ENCODE measurements around the gene TMEM72. TPM values are rescaled to one million over a fixed set of nuclear protein-coding genes. Genes with fewer than 3 reads are reported as not detected.
A peak's percentile ranks its signal among the peaks of the same experiment; 100 is the strongest.

The TMEM72 gene
- total RNA-seq, 1 experiment from 2014 or later: not detected

DNA sequence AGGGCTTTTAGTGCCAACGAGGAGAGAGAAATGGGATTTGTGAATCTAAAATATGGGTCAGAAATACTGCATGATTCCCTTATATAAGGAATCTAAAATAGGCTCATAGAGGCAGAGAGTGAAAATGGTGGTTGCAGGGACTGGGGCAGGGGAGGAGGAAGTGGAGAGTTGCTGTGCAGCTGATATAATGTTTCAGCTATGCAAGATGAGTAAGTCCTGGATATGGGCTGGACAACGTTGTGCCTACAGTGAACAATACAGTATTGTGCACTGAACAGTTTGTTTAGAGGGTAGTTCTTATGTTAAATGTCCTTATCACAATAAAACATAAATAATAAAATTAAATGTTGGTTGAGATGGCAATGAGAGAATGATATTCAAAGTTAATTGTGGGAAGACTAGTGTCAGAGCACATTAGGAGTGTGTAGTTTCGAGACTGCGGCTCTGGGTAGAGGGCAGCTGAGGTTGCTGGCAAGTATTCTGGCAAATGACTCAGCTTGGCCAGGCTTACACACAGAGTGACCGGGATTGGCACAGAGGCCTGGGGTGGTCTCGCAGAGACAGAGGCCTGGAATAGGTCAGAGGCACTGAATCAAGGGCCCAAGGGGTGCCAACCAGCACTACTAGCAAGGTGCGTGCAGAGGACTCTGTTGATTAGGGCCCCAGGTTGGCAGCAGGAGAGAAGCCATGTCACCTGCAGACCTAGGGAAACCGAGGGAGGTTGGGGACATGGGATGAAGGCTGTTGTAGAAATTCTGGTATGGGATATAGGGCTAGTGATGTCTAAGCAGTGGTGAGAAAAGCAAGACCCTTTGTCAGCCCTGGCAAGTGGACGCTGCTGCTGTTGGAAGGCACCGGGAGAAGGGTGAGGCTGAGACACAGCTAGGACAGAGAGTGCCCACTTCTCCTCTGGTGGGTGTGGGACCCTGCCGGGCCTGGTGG, 70.3 kb downstream of the TMEM72 start:
- Histone ChIP-seq H3K4me3 (replicated peaks in 1 of 2; ENCODE audit: low read depth in 1 of 2, low read length in 2 of 2) (peak overlapping the region; percentile 4 to 27; a peak in 3 of 4 replicates), H3K4me1 (ENCODE audit: control insufficient read depth in 1 of 2, insufficient read depth in 2 of 2, low read length in 2 of 2) (peaks cover 41 to 56% of the 10 kb centered on the region in 2 experiments), H3K4me2 (ENCODE audit: low read length) (peak overlapping the region; percentile 89), H3K79me2 (ENCODE audit: insufficient read depth, low read length) (no peaks in the 10 kb centered on the region), H3K9ac (ENCODE audit: low read length) (peak overlapping the region; percentile 50), H2AFZ (ENCODE audit: low read depth, low read length, poor library complexity, severe bottlenecking) (peak overlapping the region; percentile 14), H3K27ac (ENCODE audit: low read depth, low read length) (peak overlapping the region; percentile 80), H4K20me1 (ENCODE audit: insufficient read depth) (no peaks in the 10 kb centered on the region), H3K36me3 (ENCODE audit: control insufficient read depth in 1 of 2, insufficient read depth in 2 of 2, low read length in 2 of 2) (no peaks in the 10 kb centered on the region), H3K9me2 (ENCODE audit: insufficient read depth) (no peaks in the 10 kb centered on the region), H3K27me3 (ENCODE audit: insufficient read depth, low read length) (no peaks in the 10 kb centered on the region), H3K9me3 (ENCODE audit: control insufficient read depth in 1 of 2, insufficient read depth in 1 of 2, low read depth in 1 of 2, low read length in 2 of 2) (no peaks in the 10 kb centered on the region)
- TF ChIP-seq FOSL1 (IDR thresholded peaks at IDR 0.05; ENCODE audit: low read depth): peak; percentile 75
- TF ChIP-seq, protein P1, sequence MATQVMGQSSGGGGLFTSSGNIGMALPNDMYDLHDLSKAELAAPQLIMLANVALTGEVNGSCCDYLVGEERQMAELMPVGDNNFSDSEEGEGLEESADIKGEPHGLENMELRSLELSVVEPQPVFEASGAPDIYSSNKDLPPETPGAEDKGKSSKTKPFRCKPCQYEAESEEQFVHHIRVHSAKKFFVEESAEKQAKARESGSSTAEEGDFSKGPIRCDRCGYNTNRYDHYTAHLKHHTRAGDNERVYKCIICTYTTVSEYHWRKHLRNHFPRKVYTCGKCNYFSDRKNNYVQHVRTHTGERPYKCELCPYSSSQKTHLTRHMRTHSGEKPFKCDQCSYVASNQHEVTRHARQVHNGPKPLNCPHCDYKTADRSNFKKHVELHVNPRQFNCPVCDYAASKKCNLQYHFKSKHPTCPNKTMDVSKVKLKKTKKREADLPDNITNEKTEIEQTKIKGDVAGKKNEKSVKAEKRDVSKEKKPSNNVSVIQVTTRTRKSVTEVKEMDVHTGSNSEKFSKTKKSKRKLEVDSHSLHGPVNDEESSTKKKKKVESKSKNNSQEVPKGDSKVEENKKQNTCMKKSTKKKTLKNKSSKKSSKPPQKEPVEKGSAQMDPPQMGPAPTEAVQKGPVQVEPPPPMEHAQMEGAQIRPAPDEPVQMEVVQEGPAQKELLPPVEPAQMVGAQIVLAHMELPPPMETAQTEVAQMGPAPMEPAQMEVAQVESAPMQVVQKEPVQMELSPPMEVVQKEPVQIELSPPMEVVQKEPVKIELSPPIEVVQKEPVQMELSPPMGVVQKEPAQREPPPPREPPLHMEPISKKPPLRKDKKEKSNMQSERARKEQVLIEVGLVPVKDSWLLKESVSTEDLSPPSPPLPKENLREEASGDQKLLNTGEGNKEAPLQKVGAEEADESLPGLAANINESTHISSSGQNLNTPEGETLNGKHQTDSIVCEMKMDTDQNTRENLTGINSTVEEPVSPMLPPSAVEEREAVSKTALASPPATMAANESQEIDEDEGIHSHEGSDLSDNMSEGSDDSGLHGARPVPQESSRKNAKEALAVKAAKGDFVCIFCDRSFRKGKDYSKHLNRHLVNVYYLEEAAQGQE (IDR thresholded peaks at IDR 0.05; ENCODE audit: low read depth): no peak
- peak; percentile 74 for TF ChIP-seq SP1 (IDR thresholded peaks at IDR 0.05; ENCODE audit: low read depth)
- peak; percentile 38; the same call in 1 of the 2 replicates for TF ChIP-seq CBX3 (IDR thresholded peaks at IDR 0.05; ENCODE audit: low read depth)
- peak; percentile 82 for TF ChIP-seq YY1 (IDR thresholded peaks at IDR 0.05; ENCODE audit: extremely low read depth, insufficient replicate concordance, low read depth, low read length)
- peak; percentile 53 for TF ChIP-seq POLR2AphosphoS5 (IDR thresholded peaks at IDR 0.05; ENCODE audit: low read depth, low read length)
- TF ChIP-seq RAD21 (IDR thresholded peaks at IDR 0.05; ENCODE audit: low read depth): no peak
- no peak for TF ChIP-seq SIN3A (IDR thresholded peaks at IDR 0.05; ENCODE audit: low read depth)
- TF ChIP-seq JUND (IDR thresholded peaks at IDR 0.05): peak; percentile 64
- ChIA-PET POLR2A (interaction anchor here (0.8 to 1.1 kb wide), 4 partner anchors 13 to 49 kb away, joined by 3 to 6 read pairs (median 4); no protein-coding TSS in a partner anchor), CTCF (interaction anchor here (1.1 to 3.1 kb wide), 3 partner anchors 14 to 49 kb away, joined by 3 to 14 read pairs (median 3); no protein-coding TSS in a partner anchor), RAD21 (ENCODE audit: low non-redundant PET in 1 of 2, low total read pairs in 2 of 2, uncharacterized antibody in 2 of 2, unreplicated experiment in 2 of 2) (interaction anchor here in 1 of 2 experiments (0.8 kb wide), 1 partner anchor 49 kb away, joined by 3 read pairs; no protein-coding TSS in a partner anchor)
- no TSS peak for BruUV-seq (replicated peaks)
- ATAC-seq: peak; percentile 79
- peak; percentile 73 for DNase-seq (ENCODE audit: low read depth, low spot score)
- intact Hi-C loops (cut with micrococcal nuclease): no loop called here

Data from HCT116 (cell line).